GM23338 (cell line): ENCODE data around the gene TNK2. TPM values are rescaled to one million over a fixed set of nuclear protein-coding genes. Genes with fewer than 3 reads are reported as not detected.

Experiments used
- ATAC-seq: fragments of 200-7000 bp; cut with Tn5 transposase; 3 replicates; pipeline ENCODE4 v1.9.1; 2020
- DNase-seq: peaks from one replicate; pipeline ENCODE4 v3.0.0-alpha.2; 2015; ENCODE audit warnings: low spot score
- H2AFZ ChIP-seq: fragments of 200-600 bp; sonication (generic); 2 replicates; pipeline ENCODE4 v1.8.0; 2016; ENCODE audit warnings: antibody characterized with exemption, mild to moderate bottlenecking, moderate library complexity
- H3F3A ChIP-seq: fragments of 200-600 bp; sonication (generic); replicated peaks from 2 replicates; pipeline ENCODE4 v1.8.0; 2017; ENCODE audit warnings: antibody characterized with exemption, mixed run types, low read depth
- H3K27ac ChIP-seq: fragments of 200-600 bp; sonication (generic); 2 replicates; pipeline ENCODE4 v1.6.1; 2016; ENCODE audit warnings: low read depth
- H3K27me3 ChIP-seq: fragments of 200-600 bp; sonication (generic); 2 replicates; pipeline ENCODE4 v1.8.0; 2016; ENCODE audit warnings: mild to moderate bottlenecking, mixed run types, moderate library complexity; ENCODE audit not compliant: insufficient read depth
- H3K36me3 ChIP-seq: fragments of 200-600 bp; sonication (generic); 2 replicates; pipeline ENCODE4 v1.8.0; 2016; ENCODE audit warnings: mild to moderate bottlenecking; ENCODE audit not compliant: insufficient read depth
- H3K4me1 ChIP-seq: fragments of 200-600 bp; sonication (generic); 2 replicates; pipeline ENCODE4 v1.8.0; 2016; ENCODE audit warnings: mild to moderate bottlenecking, moderate library complexity; ENCODE audit not compliant: insufficient read depth
- H3K4me2 ChIP-seq: fragments of 200-600 bp; sonication (generic); 2 replicates; pipeline ENCODE4 v1.7.1; 2017; ENCODE audit warnings: mixed run types
- H3K4me3 ChIP-seq: fragments of 200-600 bp; sonication (generic); 2 replicates; pipeline ENCODE4 v1.6.1; 2016; ENCODE audit warnings: mixed run types
- H3K79me2 ChIP-seq: fragments of 200-600 bp; sonication (generic); replicated peaks from 2 replicates; pipeline ENCODE4 v1.8.0; 2017; ENCODE audit warnings: mild to moderate bottlenecking; ENCODE audit not compliant: insufficient read depth
- H3K9me2 ChIP-seq: fragments of 200-600 bp; sonication (generic); 2 replicates; pipeline ENCODE4 v1.8.0; 2017; ENCODE audit not compliant: insufficient read depth
- H4K20me1 ChIP-seq: fragments of 200-600 bp; sonication (generic); replicated peaks from 2 replicates; pipeline ENCODE4 v1.8.0; 2017; ENCODE audit warnings: mild to moderate bottlenecking; ENCODE audit not compliant: insufficient read depth
- H3K27ac Mint-ChIP-seq: 2 replicates; pipeline ENCODE4 v1.8.0; 2020; ENCODE audit warnings: inconsistent platforms, mild to moderate bottlenecking, moderate library complexity, mixed read lengths
- H3K27me3 Mint-ChIP-seq: 3 replicates; pipeline ENCODE4 v1.8.0; 2022; ENCODE audit warnings: low read depth, mild to moderate bottlenecking, moderate library complexity, mixed read lengths, inconsistent platforms; ENCODE audit not compliant: insufficient read depth, poor library complexity
- H3K36me3 Mint-ChIP-seq: 3 replicates; pipeline ENCODE4 v1.8.0; 2021; ENCODE audit warnings: low read depth, mild to moderate bottlenecking, inconsistent platforms, moderate library complexity, mixed read lengths
- H3K4me1 Mint-ChIP-seq: 3 replicates; pipeline ENCODE4 v1.8.0; 2020; ENCODE audit warnings: mild to moderate bottlenecking, inconsistent platforms, mixed read lengths
- H3K4me3 Mint-ChIP-seq: 3 replicates; pipeline ENCODE4 v1.8.0; 2021; ENCODE audit warnings: moderate library complexity, mild to moderate bottlenecking, inconsistent platforms, mixed read lengths
- H3K9me3 Mint-ChIP-seq: 3 replicates; pipeline ENCODE4 v1.8.0; 2020; ENCODE audit warnings: moderate library complexity, mild to moderate bottlenecking, inconsistent platforms, mixed read lengths
- CREB1 ChIP-seq: fragments of 250-450 bp; sonication (Bioruptor Pico); IDR thresholded peaks from 2 replicates; pipeline ENCODE4 v1.5.0; 2020; ENCODE audit warnings: low read depth, mild to moderate bottlenecking, moderate library complexity
- EZH2 ChIP-seq: fragments of 200-600 bp; sonication (generic); IDR thresholded peaks from one replicate; pipeline ENCODE4 v1.8.0; 2017; ENCODE audit warnings: antibody characterized with exemption, mild to moderate bottlenecking, low read depth; ENCODE audit not compliant: unreplicated experiment
- EZH2phosphoT487 ChIP-seq: fragments of 200-600 bp; sonication (generic); IDR thresholded peaks from one replicate; pipeline ENCODE4 v1.8.1; 2018; ENCODE audit warnings: antibody characterized with exemption; ENCODE audit not compliant: unreplicated experiment
- JUNB ChIP-seq: IDR thresholded peaks from one replicate; pipeline ENCODE4 v1.6.1; 2016; ENCODE audit warnings: antibody characterized with exemption; ENCODE audit not compliant: unreplicated experiment
- NANOG ChIP-seq: IDR thresholded peaks from 2 replicates; pipeline ENCODE4 v1.6.1; 2016; ENCODE audit warnings: antibody characterized with exemption, borderline replicate concordance
- POLR2AphosphoS5 ChIP-seq: IDR thresholded peaks from 2 replicates; pipeline ENCODE4 v1.6.1; 2016; ENCODE audit warnings: antibody characterized with exemption, low read depth
- STAT1 ChIP-seq: IDR thresholded peaks from one replicate; pipeline ENCODE4 v1.6.1; 2016; ENCODE audit warnings: antibody characterized with exemption; ENCODE audit not compliant: unreplicated experiment
- ZNF114 ChIP-seq: fragments of 250-450 bp; sonication (Bioruptor Pico); IDR thresholded peaks from 2 replicates; pipeline ENCODE4 v1.5.0; 2020; ENCODE audit warnings: mild to moderate bottlenecking, moderate library complexity
- ZNF331 ChIP-seq: fragments of 250-450 bp; sonication (Bioruptor Pico); IDR thresholded peaks from 2 replicates; pipeline ENCODE4 v1.5.0; 2020; ENCODE audit warnings: low read depth, mild to moderate bottlenecking, moderate library complexity
- polyA plus RNA-seq: library from polyadenylated mRNA; unstranded; fragments of >200 nt; fragmentation: Nextera tagmentation; extraction: Ambion mirVana; gene quantifications from 2 replicates; pipeline ENCODE4 v1.2.1, GENCODE V29; 2016
- total RNA-seq: library from RNA; depleted of rRNA; stranded (reverse); fragments of >200 nt; shearing (Covaris generic); gene quantifications from 2 replicates; pipeline ENCODE4 v1.2.3, GENCODE V29; 2014
- TF ChIP-seq, protein P1 (sequence below), 2 experiments: fragments of 200-600 bp in 1 of 2; sonication (generic) in 1 of 2; conservative IDR thresholded peaks; 2 replicates each; pipeline versions ENCODE4 v1.5.1 to v1.6.1; 2016 to 2017; ENCODE audit warnings: antibody characterized with exemption in 2 of 2, low read depth in 2 of 2, mild to moderate bottlenecking in 2 of 2, moderate library complexity in 1 of 2
- TF ChIP-seq, protein P2 (sequence below): IDR thresholded peaks from one replicate; pipeline ENCODE4 v1.6.1; 2018; ENCODE audit warnings: antibody characterized with exemption; ENCODE audit not compliant: unreplicated experiment
- TF ChIP-seq, protein P3 (sequence below): IDR thresholded peaks from 2 replicates; pipeline ENCODE4 v1.6.1; 2016; ENCODE audit warnings: antibody characterized with exemption
- TF ChIP-seq, protein P4 (sequence below): fragments of 250-450 bp; sonication (Bioruptor Pico); IDR thresholded peaks from 2 replicates; pipeline ENCODE4 v1.5.0; 2020; ENCODE audit warnings: mild to moderate bottlenecking, moderate library complexity

TNK2 gene
- total and polyA plus RNA-seq, 2 experiments from 2014 or later, result 10.0 to 22.5 TPM

- Histone ChIP-seq H3K4me3 (no peak overlapping the region), H3K4me1 (peaks cover 14% of the 10 kb centered on the region), H3K36me3 (no peaks in the 10 kb centered on the region), H3K27ac (0 out of 2 replicates have a peak overlapping the region, but pooled peaks have one; percentile 50), H3K27me3 (no peaks in the 10 kb centered on the region), H4K20me1 (no peaks in the 10 kb centered on the region; the same call in 1 of the 2 replicates), H3F3A (peaks cover 15% of the 10 kb centered on the region; the same call in 1 of the 2 replicates), H2AFZ (no peak overlapping the region), H3K4me2 (no peak overlapping the region), H3K9me2 (no peaks in the 10 kb centered on the region), H3K79me2 (peaks cover 16% of the 10 kb centered on the region)
- H3K9me3 Mint-ChIP-seq, result no peaks in the 10 kb centered on the region
- ATAC-seq (no peak), DNase-seq (no peak)
- no peak overlapping the region for H3K4me3 Mint-ChIP-seq
- H3K4me1 Mint-ChIP-seq, result peaks cover 57% of the 10 kb centered on the region
- H3K27ac Mint-ChIP-seq, result peak overlapping the region; percentile 44
- no peak for TF ChIP-seq JUNB
- TF ChIP-seq, protein P1, sequence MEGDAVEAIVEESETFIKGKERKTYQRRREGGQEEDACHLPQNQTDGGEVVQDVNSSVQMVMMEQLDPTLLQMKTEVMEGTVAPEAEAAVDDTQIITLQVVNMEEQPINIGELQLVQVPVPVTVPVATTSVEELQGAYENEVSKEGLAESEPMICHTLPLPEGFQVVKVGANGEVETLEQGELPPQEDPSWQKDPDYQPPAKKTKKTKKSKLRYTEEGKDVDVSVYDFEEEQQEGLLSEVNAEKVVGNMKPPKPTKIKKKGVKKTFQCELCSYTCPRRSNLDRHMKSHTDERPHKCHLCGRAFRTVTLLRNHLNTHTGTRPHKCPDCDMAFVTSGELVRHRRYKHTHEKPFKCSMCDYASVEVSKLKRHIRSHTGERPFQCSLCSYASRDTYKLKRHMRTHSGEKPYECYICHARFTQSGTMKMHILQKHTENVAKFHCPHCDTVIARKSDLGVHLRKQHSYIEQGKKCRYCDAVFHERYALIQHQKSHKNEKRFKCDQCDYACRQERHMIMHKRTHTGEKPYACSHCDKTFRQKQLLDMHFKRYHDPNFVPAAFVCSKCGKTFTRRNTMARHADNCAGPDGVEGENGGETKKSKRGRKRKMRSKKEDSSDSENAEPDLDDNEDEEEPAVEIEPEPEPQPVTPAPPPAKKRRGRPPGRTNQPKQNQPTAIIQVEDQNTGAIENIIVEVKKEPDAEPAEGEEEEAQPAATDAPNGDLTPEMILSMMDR (conservative IDR thresholded peaks at IDR 0.05; ENCODE audit: low read depth in 2 of 2), result no peak
- no peak for TF ChIP-seq STAT1
- TF ChIP-seq, protein P2, sequence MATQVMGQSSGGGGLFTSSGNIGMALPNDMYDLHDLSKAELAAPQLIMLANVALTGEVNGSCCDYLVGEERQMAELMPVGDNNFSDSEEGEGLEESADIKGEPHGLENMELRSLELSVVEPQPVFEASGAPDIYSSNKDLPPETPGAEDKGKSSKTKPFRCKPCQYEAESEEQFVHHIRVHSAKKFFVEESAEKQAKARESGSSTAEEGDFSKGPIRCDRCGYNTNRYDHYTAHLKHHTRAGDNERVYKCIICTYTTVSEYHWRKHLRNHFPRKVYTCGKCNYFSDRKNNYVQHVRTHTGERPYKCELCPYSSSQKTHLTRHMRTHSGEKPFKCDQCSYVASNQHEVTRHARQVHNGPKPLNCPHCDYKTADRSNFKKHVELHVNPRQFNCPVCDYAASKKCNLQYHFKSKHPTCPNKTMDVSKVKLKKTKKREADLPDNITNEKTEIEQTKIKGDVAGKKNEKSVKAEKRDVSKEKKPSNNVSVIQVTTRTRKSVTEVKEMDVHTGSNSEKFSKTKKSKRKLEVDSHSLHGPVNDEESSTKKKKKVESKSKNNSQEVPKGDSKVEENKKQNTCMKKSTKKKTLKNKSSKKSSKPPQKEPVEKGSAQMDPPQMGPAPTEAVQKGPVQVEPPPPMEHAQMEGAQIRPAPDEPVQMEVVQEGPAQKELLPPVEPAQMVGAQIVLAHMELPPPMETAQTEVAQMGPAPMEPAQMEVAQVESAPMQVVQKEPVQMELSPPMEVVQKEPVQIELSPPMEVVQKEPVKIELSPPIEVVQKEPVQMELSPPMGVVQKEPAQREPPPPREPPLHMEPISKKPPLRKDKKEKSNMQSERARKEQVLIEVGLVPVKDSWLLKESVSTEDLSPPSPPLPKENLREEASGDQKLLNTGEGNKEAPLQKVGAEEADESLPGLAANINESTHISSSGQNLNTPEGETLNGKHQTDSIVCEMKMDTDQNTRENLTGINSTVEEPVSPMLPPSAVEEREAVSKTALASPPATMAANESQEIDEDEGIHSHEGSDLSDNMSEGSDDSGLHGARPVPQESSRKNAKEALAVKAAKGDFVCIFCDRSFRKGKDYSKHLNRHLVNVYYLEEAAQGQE, result no peak
- no peak for TF ChIP-seq EZH2phosphoT487
- no peak for TF ChIP-seq ZNF114 (CRISPR knock-in tag)
- TF ChIP-seq, protein P3, sequence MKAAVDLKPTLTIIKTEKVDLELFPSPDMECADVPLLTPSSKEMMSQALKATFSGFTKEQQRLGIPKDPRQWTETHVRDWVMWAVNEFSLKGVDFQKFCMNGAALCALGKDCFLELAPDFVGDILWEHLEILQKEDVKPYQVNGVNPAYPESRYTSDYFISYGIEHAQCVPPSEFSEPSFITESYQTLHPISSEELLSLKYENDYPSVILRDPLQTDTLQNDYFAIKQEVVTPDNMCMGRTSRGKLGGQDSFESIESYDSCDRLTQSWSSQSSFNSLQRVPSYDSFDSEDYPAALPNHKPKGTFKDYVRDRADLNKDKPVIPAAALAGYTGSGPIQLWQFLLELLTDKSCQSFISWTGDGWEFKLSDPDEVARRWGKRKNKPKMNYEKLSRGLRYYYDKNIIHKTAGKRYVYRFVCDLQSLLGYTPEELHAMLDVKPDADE, result no peak
- no peak for TF ChIP-seq ZNF331 (CRISPR knock-in tag)
- TF ChIP-seq, protein P4, sequence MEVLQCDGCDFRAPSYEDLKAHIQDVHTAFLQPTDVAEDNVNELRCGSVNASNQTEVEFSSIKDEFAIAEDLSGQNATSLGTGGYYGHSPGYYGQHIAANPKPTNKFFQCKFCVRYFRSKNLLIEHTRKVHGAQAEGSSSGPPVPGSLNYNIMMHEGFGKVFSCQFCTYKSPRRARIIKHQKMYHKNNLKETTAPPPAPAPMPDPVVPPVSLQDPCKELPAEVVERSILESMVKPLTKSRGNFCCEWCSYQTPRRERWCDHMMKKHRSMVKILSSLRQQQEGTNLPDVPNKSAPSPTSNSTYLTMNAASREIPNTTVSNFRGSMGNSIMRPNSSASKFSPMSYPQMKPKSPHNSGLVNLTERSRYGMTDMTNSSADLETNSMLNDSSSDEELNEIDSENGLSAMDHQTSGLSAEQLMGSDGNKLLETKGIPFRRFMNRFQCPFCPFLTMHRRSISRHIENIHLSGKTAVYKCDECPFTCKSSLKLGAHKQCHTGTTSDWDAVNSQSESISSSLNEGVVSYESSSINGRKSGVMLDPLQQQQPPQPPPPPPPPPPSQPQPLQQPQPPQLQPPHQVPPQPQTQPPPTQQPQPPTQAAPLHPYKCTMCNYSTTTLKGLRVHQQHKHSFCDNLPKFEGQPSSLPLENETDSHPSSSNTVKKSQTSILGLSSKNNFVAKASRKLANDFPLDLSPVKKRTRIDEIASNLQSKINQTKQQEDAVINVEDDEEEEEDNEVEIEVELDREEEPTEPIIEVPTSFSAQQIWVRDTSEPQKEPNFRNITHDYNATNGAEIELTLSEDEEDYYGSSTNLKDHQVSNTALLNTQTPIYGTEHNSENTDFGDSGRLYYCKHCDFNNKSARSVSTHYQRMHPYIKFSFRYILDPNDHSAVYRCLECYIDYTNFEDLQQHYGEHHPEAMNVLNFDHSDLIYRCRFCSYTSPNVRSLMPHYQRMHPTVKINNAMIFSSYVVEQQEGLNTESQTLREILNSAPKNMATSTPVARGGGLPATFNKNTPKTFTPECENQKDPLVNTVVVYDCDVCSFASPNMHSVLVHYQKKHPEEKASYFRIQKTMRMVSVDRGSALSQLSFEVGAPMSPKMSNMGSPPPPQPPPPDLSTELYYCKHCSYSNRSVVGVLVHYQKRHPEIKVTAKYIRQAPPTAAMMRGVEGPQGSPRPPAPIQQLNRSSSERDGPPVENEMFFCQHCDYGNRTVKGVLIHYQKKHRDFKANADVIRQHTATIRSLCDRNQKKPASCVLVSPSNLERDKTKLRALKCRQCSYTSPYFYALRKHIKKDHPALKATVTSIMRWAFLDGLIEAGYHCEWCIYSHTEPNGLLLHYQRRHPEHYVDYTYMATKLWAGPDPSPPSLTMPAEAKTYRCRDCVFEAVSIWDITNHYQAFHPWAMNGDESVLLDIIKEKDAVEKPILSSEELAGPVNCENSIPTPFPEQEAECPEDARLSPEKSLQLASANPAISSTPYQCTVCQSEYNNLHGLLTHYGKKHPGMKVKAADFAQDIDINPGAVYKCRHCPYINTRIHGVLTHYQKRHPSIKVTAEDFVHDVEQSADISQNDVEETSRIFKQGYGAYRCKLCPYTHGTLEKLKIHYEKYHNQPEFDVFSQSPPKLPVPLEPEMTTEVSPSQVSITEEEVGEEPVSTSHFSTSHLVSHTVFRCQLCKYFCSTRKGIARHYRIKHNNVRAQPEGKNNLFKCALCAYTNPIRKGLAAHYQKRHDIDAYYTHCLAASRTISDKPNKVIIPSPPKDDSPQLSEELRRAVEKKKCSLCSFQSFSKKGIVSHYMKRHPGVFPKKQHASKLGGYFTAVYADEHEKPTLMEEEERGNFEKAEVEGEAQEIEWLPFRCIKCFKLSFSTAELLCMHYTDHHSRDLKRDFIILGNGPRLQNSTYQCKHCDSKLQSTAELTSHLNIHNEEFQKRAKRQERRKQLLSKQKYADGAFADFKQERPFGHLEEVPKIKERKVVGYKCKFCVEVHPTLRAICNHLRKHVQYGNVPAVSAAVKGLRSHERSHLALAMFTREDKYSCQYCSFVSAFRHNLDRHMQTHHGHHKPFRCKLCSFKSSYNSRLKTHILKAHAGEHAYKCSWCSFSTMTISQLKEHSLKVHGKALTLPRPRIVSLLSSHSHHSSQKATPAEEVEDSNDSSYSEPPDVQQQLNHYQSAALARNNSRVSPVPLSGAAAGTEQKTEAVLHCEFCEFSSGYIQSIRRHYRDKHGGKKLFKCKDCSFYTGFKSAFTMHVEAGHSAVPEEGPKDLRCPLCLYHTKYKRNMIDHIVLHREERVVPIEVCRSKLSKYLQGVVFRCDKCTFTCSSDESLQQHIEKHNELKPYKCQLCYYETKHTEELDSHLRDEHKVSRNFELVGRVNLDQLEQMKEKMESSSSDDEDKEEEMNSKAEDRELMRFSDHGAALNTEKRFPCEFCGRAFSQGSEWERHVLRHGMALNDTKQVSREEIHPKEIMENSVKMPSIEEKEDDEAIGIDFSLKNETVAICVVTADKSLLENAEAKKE, result no peak
- TF ChIP-seq NANOG, result no peak
- TF ChIP-seq EZH2, result no peak
- no peak for TF ChIP-seq CREB1 (CRISPR knock-in tag)
- no peak for TF ChIP-seq POLR2AphosphoS5
- peaks cover 5% of the 10 kb centered on the region; the same call in 1 of the 3 replicates for H3K36me3 Mint-ChIP-seq
- H3K27me3 Mint-ChIP-seq, result peaks cover 9% of the 10 kb centered on the region
Measured at GRCh38 chr3:195891431-195892104, 16.8 kb downstream of the TNK2 start.
